ENCODE results near the gene PPM1K. TPM values are rescaled to one million over a fixed set of nuclear protein-coding genes. Genes with fewer than 3 reads are reported as not detected.

PPM1K gene
- total and polyA plus RNA-seq, 8 donors = 4.4 to 21.7 (median 13.2) TPM

- FAIRE-seq (no peak), ATAC-seq (peak; percentile 93 to 96 (median 94))
- intact Hi-C loops (cut with DNase I) = loop anchor here in 2 of 3 donors (5.0 to 10.0 kb wide), 3 partner anchors 182 to 362 kb away; no protein-coding TSS in a partner anchor
Measured at GRCh38 chr4:88216395-88216794, 68.0 kb downstream of the PPM1K start.

GRCh38 chr4:88215351-88215750 lies 69.0 kb downstream of the PPM1K start:
- no peak for DNase-seq
- Histone ChIP-seq H3K27me3 (no peaks in the 10 kb centered on the region), H3K27ac (no peak overlapping the region), H3K36me3 (no peaks in the 10 kb centered on the region), H3K4me1 (peaks cover 0 to 3% (median 0%) of the 10 kb centered on the region in 3 donors), H3K9me3 (no peaks in the 10 kb centered on the region), H3K4me3 (no peak overlapping the region)
- no peak for FAIRE-seq
- intact Hi-C loops (cut with DNase I) = loop anchor here in 2 of 3 donors (5.0 to 10.0 kb wide), 3 partner anchors 181 to 361 kb away; no protein-coding TSS in a partner anchor
- no peak for TF ChIP-seq CTCF (IDR thresholded peaks at IDR 0.05)
- ATAC-seq = no peak
- 78 to 89% methylated on average over 2 of the region's 2 CpGs for WGBS, 2 donors

More at GRCh38 chr4:88216395-88216794, 68.0 kb downstream of the PPM1K start:
- H3K4me1 ChIP-seq = peaks cover 0 to 3% (median 0%) of the 10 kb centered on the region in 3 donors
- H3K27ac ChIP-seq = no peak overlapping the region
- no peaks in the 10 kb centered on the region for H3K9me3 ChIP-seq
- WGBS, 2 donors = 10 to 17% methylated on average over 6 of the region's 6 CpGs
- DNase-seq = peak in 4 of 6 donors; percentile 61 to 79 (median 74)
- no peak overlapping the region for H3K4me3 ChIP-seq
- no peaks in the 10 kb centered on the region for H3K36me3 ChIP-seq
- H3K27me3 ChIP-seq = no peaks in the 10 kb centered on the region
- no peak for TF ChIP-seq CTCF (IDR thresholded peaks at IDR 0.05)

GRCh38 chr4:88212253-88212561 lies 72.2 kb downstream of the PPM1K start:
- Histone ChIP-seq H3K9me3 (no peaks in the 10 kb centered on the region), H3K27ac (no peak overlapping the region), H3K4me3 (no peak overlapping the region), H3K4me1 (peaks cover 0 to 3% (median 0%) of the 10 kb centered on the region in 3 donors), H3K27me3 (no peaks in the 10 kb centered on the region), H3K36me3 (no peaks in the 10 kb centered on the region)
- ATAC-seq = no peak
- FAIRE-seq = no peak
- no peak for DNase-seq
- peak in 1 of 4 donors; percentile 8 for TF ChIP-seq CTCF (IDR thresholded peaks at IDR 0.05)
- 23 to 38% methylated on average over 4 of the region's 4 CpGs for WGBS, 2 donors
- intact Hi-C loops (cut with DNase I) = loop anchor here in 2 of 3 donors (5.0 to 10.0 kb wide), 3 partner anchors 175 to 357 kb away; no protein-coding TSS in a partner anchor

DNA sequence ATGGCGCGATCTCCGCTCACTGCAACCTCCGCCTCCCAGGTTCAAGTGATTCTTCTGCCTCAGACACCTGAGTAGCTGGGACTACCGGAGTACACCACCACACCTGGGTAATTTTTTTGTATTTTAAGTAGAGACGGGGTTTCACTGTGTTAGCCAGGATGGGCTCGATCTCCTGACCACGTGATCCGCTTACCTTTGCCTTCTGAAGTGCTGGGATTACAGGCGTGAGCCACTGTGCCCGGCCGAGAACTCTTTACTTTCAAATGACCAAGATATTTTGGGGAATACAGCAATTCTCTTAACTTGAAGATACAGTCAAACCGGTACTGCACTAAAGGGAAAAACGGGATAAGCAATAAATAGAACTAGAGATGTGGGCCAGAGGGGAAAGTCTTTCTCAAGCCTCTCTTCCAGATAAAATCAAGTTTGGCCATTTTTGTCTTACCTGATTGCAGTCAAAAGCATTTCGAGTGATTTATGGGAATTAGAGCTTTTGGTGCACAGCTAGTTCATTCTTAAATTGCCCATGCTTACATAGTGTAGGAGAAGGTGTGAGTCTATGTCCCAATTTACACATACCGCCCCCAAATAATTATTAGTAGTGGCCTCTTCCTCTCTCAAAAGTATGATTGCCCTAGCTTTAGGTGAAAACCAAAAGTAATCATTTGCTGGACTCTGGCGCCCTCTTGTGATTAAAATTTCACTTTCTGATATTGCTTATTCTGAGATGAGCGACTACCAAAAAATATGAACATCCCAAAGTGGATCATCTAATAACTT lies 72.7 kb downstream of the PPM1K start:
- intact Hi-C loops (cut with DNase I) = loop anchor here in 2 of 3 donors (5.0 to 10.0 kb wide), 3 partner anchors 174 to 357 kb away; no protein-coding TSS in a partner anchor
- Histone ChIP-seq H3K27me3 (no peaks in the 10 kb centered on the region), H3K4me1 (peaks cover 0 to 2% (median 0%) of the 10 kb centered on the region in 3 donors), H3K27ac (no peak overlapping the region), H3K36me3 (no peaks in the 10 kb centered on the region), H3K9me3 (no peaks in the 10 kb centered on the region), H3K4me3 (no peak overlapping the region)
- 51 to 55% methylated on average over 18 of the region's 18 CpGs for WGBS, 2 donors
- FAIRE-seq = peak; percentile 81
- ATAC-seq = peak in 3 of 4 donors; percentile 54 to 65 (median 57)
- DNase-seq = peak in 3 of 6 donors; percentile 16 to 40 (median 27)
- peak in 3 of 4 donors; percentile 15 to 67 (median 49) for TF ChIP-seq CTCF (IDR thresholded peaks at IDR 0.05)
